H1 (cell line): ENCODE results near the gene CERKL.

Source experiments
- CEBPB ChIP-seq: IDR thresholded peaks from 2 replicates; pipeline ENCODE4 v1.6.1; 2012; ENCODE audit warnings: low read depth, low read length
- CHD2 ChIP-seq: IDR thresholded peaks from 2 replicates; pipeline ENCODE4 v1.6.1; 2012; ENCODE audit warnings: low read length, improper control_type of control experiment
- HDAC6 ChIP-seq: IDR thresholded peaks from one replicate; pipeline ENCODE4 v1.7.1; 2012; ENCODE audit warnings: low read depth, mild to moderate bottlenecking, inconsistent platforms, low read length, moderate library complexity
- POLR2A ChIP-seq, 2 experiments: IDR thresholded peaks; 1 replicate in 1 of 2; 2 replicates in 1 of 2; pipeline ENCODE4 v1.6.1; 2011; ENCODE audit warnings: low read depth in 2 of 2, low read length in 2 of 2, mild to moderate bottlenecking in 2 of 2; ENCODE audit errors: control extremely low read depth in 1 of 2
- RFX5 ChIP-seq: IDR thresholded peaks from 2 replicates; pipeline ENCODE4 v1.6.1; 2011; ENCODE audit warnings: low read depth, low read length, improper control_type of control experiment, borderline replicate concordance
- TBP ChIP-seq: IDR thresholded peaks from 2 replicates; pipeline ENCODE4 v1.6.1; 2011; ENCODE audit warnings: low read depth, low read length, improper control_type of control experiment
- TF ChIP-seq, protein P1 (sequence below), 3 experiments: IDR thresholded peaks; 1 replicate in 2 of 3; 2 replicates in 1 of 3; pipeline versions ENCODE4 v1.5.1 to v1.6.1; 2011; ENCODE audit warnings: low read length in 3 of 3, mild to moderate bottlenecking in 3 of 3, inconsistent platforms in 2 of 3, low read depth in 1 of 3, moderate library complexity in 1 of 3; ENCODE audit not compliant: insufficient read depth in 1 of 3; ENCODE audit errors: control extremely low read depth in 1 of 3

- TF ChIP-seq RFX5 = no peak
- no peak for TF ChIP-seq POLR2A (IDR thresholded peaks at IDR 0.05; ENCODE audit: control extremely low read depth in 1 of 2, low read depth in 2 of 2, low read length in 2 of 2)
- TF ChIP-seq, protein P1, sequence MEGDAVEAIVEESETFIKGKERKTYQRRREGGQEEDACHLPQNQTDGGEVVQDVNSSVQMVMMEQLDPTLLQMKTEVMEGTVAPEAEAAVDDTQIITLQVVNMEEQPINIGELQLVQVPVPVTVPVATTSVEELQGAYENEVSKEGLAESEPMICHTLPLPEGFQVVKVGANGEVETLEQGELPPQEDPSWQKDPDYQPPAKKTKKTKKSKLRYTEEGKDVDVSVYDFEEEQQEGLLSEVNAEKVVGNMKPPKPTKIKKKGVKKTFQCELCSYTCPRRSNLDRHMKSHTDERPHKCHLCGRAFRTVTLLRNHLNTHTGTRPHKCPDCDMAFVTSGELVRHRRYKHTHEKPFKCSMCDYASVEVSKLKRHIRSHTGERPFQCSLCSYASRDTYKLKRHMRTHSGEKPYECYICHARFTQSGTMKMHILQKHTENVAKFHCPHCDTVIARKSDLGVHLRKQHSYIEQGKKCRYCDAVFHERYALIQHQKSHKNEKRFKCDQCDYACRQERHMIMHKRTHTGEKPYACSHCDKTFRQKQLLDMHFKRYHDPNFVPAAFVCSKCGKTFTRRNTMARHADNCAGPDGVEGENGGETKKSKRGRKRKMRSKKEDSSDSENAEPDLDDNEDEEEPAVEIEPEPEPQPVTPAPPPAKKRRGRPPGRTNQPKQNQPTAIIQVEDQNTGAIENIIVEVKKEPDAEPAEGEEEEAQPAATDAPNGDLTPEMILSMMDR (IDR thresholded peaks at IDR 0.05; ENCODE audit: control extremely low read depth in 1 of 3, insufficient read depth in 1 of 3, low read depth in 1 of 3, low read length in 3 of 3) = no peak
- no peak for TF ChIP-seq TBP
- TF ChIP-seq CEBPB = no peak
- TF ChIP-seq HDAC6 = no peak
- TF ChIP-seq CHD2 = no peak
Measured at GRCh38 chr2:181527058-181527457, 129.8 kb downstream of the CERKL start.
